Measurements from ENCODE around the gene CADM4. TPM values are rescaled to one million over a fixed set of nuclear protein-coding genes. Genes with fewer than 3 reads are reported as not detected.

The CADM4 gene
- total RNA-seq, 1 donor from 2014 or later = 8.8 TPM

DNA sequence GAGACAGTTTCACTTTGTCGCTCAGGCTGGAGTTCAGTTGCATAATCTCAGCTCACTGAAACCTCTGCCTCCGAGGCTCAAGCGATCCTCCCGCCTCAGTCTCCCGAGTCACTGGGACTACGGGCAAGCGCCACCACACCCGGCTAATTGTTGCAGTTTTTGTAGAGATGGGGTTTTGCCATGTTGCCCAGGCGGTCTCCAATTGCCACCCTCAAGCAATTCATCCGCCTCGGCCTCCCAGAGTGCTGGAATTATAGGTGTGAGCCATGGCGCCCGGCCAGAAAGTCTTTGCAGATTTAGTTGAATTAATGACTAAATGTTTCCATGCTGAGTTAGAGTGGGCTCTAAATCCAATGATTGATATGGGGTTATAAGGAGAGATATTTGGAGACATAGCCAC, 4.5 kb upstream of the CADM4 start:
- H3K27me3 Mint-ChIP-seq (ENCODE audit: unreplicated experiment) = peaks cover 10% of the 10 kb centered on the region
- H3K9me3 Mint-ChIP-seq (ENCODE audit: unreplicated experiment) = no peaks in the 10 kb centered on the region
- H3K4me3 Mint-ChIP-seq (ENCODE audit: unreplicated experiment) = no peak overlapping the region
- H3K4me1 Mint-ChIP-seq (ENCODE audit: unreplicated experiment) = peaks cover 9% of the 10 kb centered on the region
- no peak for DNase-seq (ENCODE audit: extremely low spot score, unreplicated experiment)
- TF ChIP-seq, protein P1, sequence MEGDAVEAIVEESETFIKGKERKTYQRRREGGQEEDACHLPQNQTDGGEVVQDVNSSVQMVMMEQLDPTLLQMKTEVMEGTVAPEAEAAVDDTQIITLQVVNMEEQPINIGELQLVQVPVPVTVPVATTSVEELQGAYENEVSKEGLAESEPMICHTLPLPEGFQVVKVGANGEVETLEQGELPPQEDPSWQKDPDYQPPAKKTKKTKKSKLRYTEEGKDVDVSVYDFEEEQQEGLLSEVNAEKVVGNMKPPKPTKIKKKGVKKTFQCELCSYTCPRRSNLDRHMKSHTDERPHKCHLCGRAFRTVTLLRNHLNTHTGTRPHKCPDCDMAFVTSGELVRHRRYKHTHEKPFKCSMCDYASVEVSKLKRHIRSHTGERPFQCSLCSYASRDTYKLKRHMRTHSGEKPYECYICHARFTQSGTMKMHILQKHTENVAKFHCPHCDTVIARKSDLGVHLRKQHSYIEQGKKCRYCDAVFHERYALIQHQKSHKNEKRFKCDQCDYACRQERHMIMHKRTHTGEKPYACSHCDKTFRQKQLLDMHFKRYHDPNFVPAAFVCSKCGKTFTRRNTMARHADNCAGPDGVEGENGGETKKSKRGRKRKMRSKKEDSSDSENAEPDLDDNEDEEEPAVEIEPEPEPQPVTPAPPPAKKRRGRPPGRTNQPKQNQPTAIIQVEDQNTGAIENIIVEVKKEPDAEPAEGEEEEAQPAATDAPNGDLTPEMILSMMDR (IDR thresholded peaks at IDR 0.05) = no peak
- peaks cover 17% of the 10 kb centered on the region for H3K36me3 Mint-ChIP-seq (ENCODE audit: unreplicated experiment)
- H3K27ac Mint-ChIP-seq (ENCODE audit: unreplicated experiment) = no peak overlapping the region

DNA sequence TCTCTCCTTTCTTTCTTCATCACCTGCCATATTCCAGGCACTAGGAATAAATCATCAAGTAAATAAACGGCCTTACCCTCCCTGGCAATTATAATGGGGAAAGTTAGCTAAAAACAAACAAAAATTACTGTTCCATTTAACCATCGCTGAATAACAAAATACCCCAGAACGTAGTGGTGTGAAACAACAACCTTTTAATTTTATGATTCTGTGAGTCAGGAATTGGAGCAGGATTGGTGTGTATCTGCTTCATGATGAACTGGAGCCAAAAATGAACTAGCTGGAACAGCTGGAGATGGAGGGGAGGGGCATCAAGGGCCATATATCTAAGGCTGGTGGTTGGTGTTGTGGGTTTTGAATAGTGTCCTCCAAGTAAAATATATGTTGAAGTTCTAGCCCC, 3.7 kb upstream of the CADM4 start:
- H3K4me3 Mint-ChIP-seq (ENCODE audit: unreplicated experiment) = no peak overlapping the region
- peaks cover 18% of the 10 kb centered on the region for H3K27me3 Mint-ChIP-seq (ENCODE audit: unreplicated experiment)
- peaks cover 16% of the 10 kb centered on the region for H3K36me3 Mint-ChIP-seq (ENCODE audit: unreplicated experiment)
- peaks cover 14% of the 10 kb centered on the region for H3K4me1 Mint-ChIP-seq (ENCODE audit: unreplicated experiment)
- H3K9me3 Mint-ChIP-seq (ENCODE audit: unreplicated experiment) = no peaks in the 10 kb centered on the region
- TF ChIP-seq, protein P1 (IDR thresholded peaks at IDR 0.05) = no peak
- no peak overlapping the region for H3K27ac Mint-ChIP-seq (ENCODE audit: unreplicated experiment)
- DNase-seq (ENCODE audit: extremely low spot score, unreplicated experiment) = no peak

DNA sequence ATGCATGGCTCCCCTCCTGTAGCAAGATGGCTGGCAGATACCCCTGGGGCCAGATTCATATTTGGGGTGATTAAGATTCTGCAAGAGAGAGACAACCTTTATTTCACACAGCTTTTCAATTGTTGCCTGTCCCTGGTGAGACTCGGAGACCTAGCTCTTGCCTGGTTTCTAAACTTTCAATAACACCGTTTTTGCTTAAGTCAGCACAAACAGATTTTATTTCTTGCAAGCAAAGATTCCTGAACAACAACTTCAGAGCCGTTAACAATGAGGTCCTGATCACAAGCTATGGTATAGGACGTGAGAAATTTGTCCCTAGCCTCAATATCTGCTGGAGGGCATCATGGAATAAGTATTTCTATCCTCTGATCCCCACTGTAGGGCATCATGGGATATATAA, 2.9 kb upstream of the CADM4 start:
- no peak for DNase-seq (ENCODE audit: extremely low spot score, unreplicated experiment)
- no peaks in the 10 kb centered on the region for H3K9me3 Mint-ChIP-seq (ENCODE audit: unreplicated experiment)
- no peak overlapping the region for H3K27ac Mint-ChIP-seq (ENCODE audit: unreplicated experiment)
- TF ChIP-seq, protein P1 (IDR thresholded peaks at IDR 0.05) = no peak
- H3K36me3 Mint-ChIP-seq (ENCODE audit: unreplicated experiment) = peaks cover 11% of the 10 kb centered on the region
- peaks cover 24% of the 10 kb centered on the region for H3K27me3 Mint-ChIP-seq (ENCODE audit: unreplicated experiment)
- peaks cover 14% of the 10 kb centered on the region for H3K4me1 Mint-ChIP-seq (ENCODE audit: unreplicated experiment)
- H3K4me3 Mint-ChIP-seq (ENCODE audit: unreplicated experiment) = no peak overlapping the region

DNA sequence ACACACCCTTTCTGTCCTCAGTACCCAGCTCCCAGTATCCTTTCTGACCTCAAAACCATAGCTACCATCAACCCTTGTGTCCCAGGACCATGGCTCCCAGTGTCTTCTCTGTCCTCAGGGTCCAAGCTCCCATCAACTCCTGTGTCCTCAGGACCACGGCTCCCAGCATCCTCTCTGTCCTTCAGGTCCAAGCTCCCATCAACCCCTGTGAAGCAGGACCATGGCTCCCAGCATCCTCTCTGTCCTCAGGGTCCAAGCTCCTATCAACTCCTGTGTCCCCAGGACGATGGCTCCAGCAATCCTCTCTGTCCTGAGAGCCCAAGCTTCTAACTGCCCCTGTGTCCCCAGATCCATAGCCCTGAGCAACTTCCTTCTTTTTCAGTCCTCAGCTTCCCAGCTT, 1.7 kb upstream of the CADM4 start:
- Mint-ChIP-seq H3K27ac (ENCODE audit: unreplicated experiment) (no peak overlapping the region), H3K36me3 (ENCODE audit: unreplicated experiment) (peaks cover 5% of the 10 kb centered on the region), H3K27me3 (ENCODE audit: unreplicated experiment) (peaks cover 28% of the 10 kb centered on the region), H3K9me3 (ENCODE audit: unreplicated experiment) (no peaks in the 10 kb centered on the region), H3K4me3 (ENCODE audit: unreplicated experiment) (peak overlapping the region; percentile 56), H3K4me1 (ENCODE audit: unreplicated experiment) (peaks cover 14% of the 10 kb centered on the region)
- TF ChIP-seq, protein P1 (IDR thresholded peaks at IDR 0.05) = no peak
- no peak for DNase-seq (ENCODE audit: extremely low spot score, unreplicated experiment)

DNA sequence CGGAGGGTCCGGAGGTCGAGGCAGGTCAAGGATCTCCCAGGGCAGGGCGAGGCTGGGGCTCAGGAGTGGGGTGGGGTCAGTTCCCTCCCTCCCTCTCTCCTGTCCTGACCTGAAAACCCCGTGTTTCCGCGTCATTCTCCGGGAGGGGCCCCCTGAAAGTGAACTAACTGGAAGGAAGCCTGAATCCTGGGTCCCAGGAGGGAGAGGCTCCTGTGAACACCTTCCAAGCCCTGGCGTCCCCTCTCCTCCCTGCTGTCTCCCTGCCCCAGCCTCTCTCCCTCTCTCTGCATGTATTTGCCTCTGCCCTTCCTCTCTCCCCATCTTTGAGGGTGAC, 741 bp upstream of the CADM4 start:
- Mint-ChIP-seq H3K4me1 (ENCODE audit: unreplicated experiment) (peaks cover 15% of the 10 kb centered on the region), H3K27ac (ENCODE audit: unreplicated experiment) (no peak overlapping the region), H3K36me3 (ENCODE audit: unreplicated experiment) (no peaks in the 10 kb centered on the region), H3K4me3 (ENCODE audit: unreplicated experiment) (peak overlapping the region; percentile 71), H3K9me3 (ENCODE audit: unreplicated experiment) (no peaks in the 10 kb centered on the region), H3K27me3 (ENCODE audit: unreplicated experiment) (peaks cover 28% of the 10 kb centered on the region)
- TF ChIP-seq, protein P1 (IDR thresholded peaks at IDR 0.05) = no peak
- DNase-seq (ENCODE audit: extremely low spot score, unreplicated experiment) = no peak
